GM12878 (cell line): ENCODE data around the gene TNFAIP8L1.

Experiments used
- ATF3 ChIP-seq: IDR thresholded peaks from 2 replicates; pipeline ENCODE4 v1.6.1; 2011; ENCODE audit warnings: low read depth, mild to moderate bottlenecking, low read length, moderate library complexity, borderline replicate concordance; ENCODE audit errors: extremely low read depth
- BCL3 ChIP-seq: IDR thresholded peaks from 2 replicates; pipeline ENCODE4 v1.6.1; 2011; ENCODE audit warnings: borderline replicate concordance, low read depth, mild to moderate bottlenecking, moderate library complexity, low read length; ENCODE audit not compliant: insufficient read depth, poor library complexity, severe bottlenecking
- CTCF ChIP-seq, 3 experiments: IDR thresholded peaks in 2 of 3; conservative IDR thresholded peaks in 1 of 3; 2 replicates each; pipeline ENCODE4 v1.5.1; 2011; ENCODE audit warnings: low read depth in 3 of 3, low read length in 3 of 3, mild to moderate bottlenecking in 3 of 3, control low read depth in 2 of 3, moderate library complexity in 2 of 3, inconsistent platforms in 1 of 3, mixed read lengths in 1 of 3; ENCODE audit not compliant: control insufficient read depth in 2 of 3, insufficient read depth in 1 of 3; ENCODE audit errors: extremely low read depth in 1 of 3
- MEF2B ChIP-seq: fragments of 450-650 bp; IDR thresholded peaks from 2 replicates; pipeline ENCODE4 v1.6.1; 2018; ENCODE audit warnings: mild to moderate bottlenecking, moderate library complexity; ENCODE audit not compliant: partially characterized antibody, poor library complexity, severe bottlenecking
- MYC ChIP-seq: IDR thresholded peaks from 2 replicates; pipeline ENCODE4 v1.6.1; 2011; ENCODE audit warnings: mild to moderate bottlenecking, low read length, moderate library complexity, inconsistent platforms; ENCODE audit not compliant: insufficient read depth, insufficient replicate concordance, insufficient read length, severe bottlenecking
- NR2C1 ChIP-seq: fragments of 450-650 bp; IDR thresholded peaks from 2 replicates; pipeline ENCODE4 v1.6.1; 2017; ENCODE audit warnings: antibody characterized with exemption, mild to moderate bottlenecking, moderate library complexity
- POLR2A ChIP-seq: IDR thresholded peaks from 2 replicates; pipeline ENCODE4 v1.6.1; 2011; ENCODE audit warnings: low read depth, mild to moderate bottlenecking, low read length
- RAD21 ChIP-seq: IDR thresholded peaks from 2 replicates; pipeline ENCODE4 v1.6.1; 2011; ENCODE audit warnings: mild to moderate bottlenecking, low read depth, low read length, moderate library complexity; ENCODE audit not compliant: insufficient read depth
- SMC3 ChIP-seq: IDR thresholded peaks from 2 replicates; pipeline ENCODE4 v1.6.1; 2011; ENCODE audit warnings: low read length, improper control_type of control experiment, borderline replicate concordance
- TARDBP ChIP-seq: IDR thresholded peaks from 2 replicates; pipeline ENCODE4 v1.6.1; 2016; ENCODE audit warnings: borderline replicate concordance

- no peak for TF ChIP-seq TARDBP
- no peak for TF ChIP-seq SMC3
- TF ChIP-seq BCL3, result peak; percentile 16
- TF ChIP-seq ATF3, result no peak
- TF ChIP-seq RAD21, result no peak
- no peak for TF ChIP-seq POLR2A
- no peak for TF ChIP-seq NR2C1
- no peak for TF ChIP-seq CTCF (IDR thresholded peaks at IDR 0.05 in 2 of 3, conservative IDR thresholded peaks at IDR 0.05 in 1 of 3; ENCODE audit: control insufficient read depth in 2 of 3, extremely low read depth in 1 of 3, insufficient read depth in 1 of 3, low read depth in 3 of 3, low read length in 3 of 3)
- no peak for TF ChIP-seq MYC
- TF ChIP-seq MEF2B, result no peak
Measured at GRCh38 chr19:4649392-4650047, 10.2 kb downstream of the TNFAIP8L1 start.
